ENCODE results near the gene APEH. TPM values are rescaled to one million over a fixed set of nuclear protein-coding genes. Genes with fewer than 3 reads are reported as not detected.

The APEH gene
- total and polyA plus RNA-seq, 10 of the 15 experiments (the other 5 are each of a cell fraction or from before 2014, with no cell fraction given), result 74.4 to 214 (median 131) TPM

- TF ChIP-seq, protein P1, sequence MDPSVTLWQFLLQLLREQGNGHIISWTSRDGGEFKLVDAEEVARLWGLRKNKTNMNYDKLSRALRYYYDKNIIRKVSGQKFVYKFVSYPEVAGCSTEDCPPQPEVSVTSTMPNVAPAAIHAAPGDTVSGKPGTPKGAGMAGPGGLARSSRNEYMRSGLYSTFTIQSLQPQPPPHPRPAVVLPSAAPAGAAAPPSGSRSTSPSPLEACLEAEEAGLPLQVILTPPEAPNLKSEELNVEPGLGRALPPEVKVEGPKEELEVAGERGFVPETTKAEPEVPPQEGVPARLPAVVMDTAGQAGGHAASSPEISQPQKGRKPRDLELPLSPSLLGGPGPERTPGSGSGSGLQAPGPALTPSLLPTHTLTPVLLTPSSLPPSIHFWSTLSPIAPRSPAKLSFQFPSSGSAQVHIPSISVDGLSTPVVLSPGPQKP (IDR thresholded peaks at IDR 0.05; ENCODE audit: low read depth, low read length), result no peak
Observed at GRCh38 chr3:49662720-49663413, 11.3 kb upstream of the APEH start (continued).

DNA sequence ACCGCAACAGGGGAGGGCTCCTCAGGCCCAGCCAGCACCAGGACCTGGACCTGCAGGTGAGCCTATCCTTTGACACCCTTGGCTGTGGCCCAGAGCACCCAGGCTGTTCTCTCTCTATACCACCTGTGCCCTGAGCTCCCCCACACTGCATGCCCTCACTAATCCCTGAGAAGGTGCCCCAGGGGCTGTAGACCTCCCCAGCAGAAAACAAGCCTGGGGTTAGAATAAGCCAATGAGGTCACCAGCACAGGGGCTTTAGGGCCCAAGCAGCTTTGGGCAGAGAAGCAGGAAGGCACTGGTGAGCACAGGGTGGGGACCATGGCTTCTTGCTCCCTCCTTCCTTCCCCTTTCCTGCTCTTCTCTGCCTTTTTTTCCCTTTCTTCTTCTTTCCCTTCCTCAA lies 10.3 kb upstream of the APEH start:
- H3K9ac ChIP-seq (ENCODE audit: control insufficient read depth, insufficient read depth, low read length), result no peak overlapping the region
- no peaks in the 10 kb centered on the region for H3K79me2 ChIP-seq (ENCODE audit: control insufficient read depth, insufficient read depth, low read length)
- H3K27me3 ChIP-seq (replicated peaks in 1 of 2; ENCODE audit: control insufficient read depth in 2 of 2, insufficient read depth in 2 of 2, low read length in 1 of 2), result no peaks in the 10 kb centered on the region
- in situ Hi-C loops (cut with MboI) (no loop called here), intact Hi-C loops (cut with micrococcal nuclease; ENCODE audit: unreplicated experiment) (no loop called here)
- H3K27ac ChIP-seq (ENCODE audit: control insufficient read depth, insufficient read depth), result no peak overlapping the region
- DNase-seq (ENCODE audit: low read depth, low spot score) (no peak), FAIRE-seq (no peak), ATAC-seq (no peak)
- POLR2A ChIA-PET, result no interaction called here
- WGBS (ENCODE audit: insufficient coverage, insufficient replicate concordance, low lambda C conversion rate, missing lambda C conversion rate), result 38% methylated on average over 1 of the region's 1 CpG
- H4K20me1 ChIP-seq (ENCODE audit: control insufficient read depth, insufficient read depth), result no peaks in the 10 kb centered on the region
- no peak overlapping the region for H3K4me2 ChIP-seq (ENCODE audit: control insufficient read depth, insufficient read depth)
- H3K36me3 ChIP-seq (ENCODE audit: control insufficient read depth in 2 of 2, insufficient read depth in 2 of 2, low read length in 1 of 2), result no peaks in the 10 kb centered on the region
- RAD21 ChIA-PET (ENCODE audit: unreplicated experiment), result interaction anchor here (1.0 kb wide), 1 partner anchor 124 kb away, joined by 5 read pairs; no protein-coding TSS in a partner anchor
- SMC1A ChIA-PET (ENCODE audit: uncharacterized antibody, unreplicated experiment), result interaction anchor here (0.6 kb wide), 1 partner anchor 86 kb away, joined by 3 read pairs; no protein-coding TSS in a partner anchor
- no peaks in the 10 kb centered on the region for H3K9me3 ChIP-seq (replicated peaks; ENCODE audit: control insufficient read depth, insufficient read depth, low read length)
- H3K4me1 ChIP-seq (ENCODE audit: control insufficient read depth, insufficient read depth, low read length), result no peaks in the 10 kb centered on the region
- no peak overlapping the region for H3K4me3 ChIP-seq
- BruUV-seq (replicated peaks), result no TSS peak
- H2AFZ ChIP-seq (ENCODE audit: control insufficient read depth, low read depth, low read length), result no peak overlapping the region
- CTCF ChIA-PET, result interaction anchor here (1.0 to 1.9 kb wide), 2 partner anchors 8 to 124 kb away, joined by 3 to 8 read pairs; no protein-coding TSS in a partner anchor
- TF ChIP-seq RBBP5 (conservative IDR thresholded peaks at IDR 0.05), result no peak
- TF ChIP-seq PRDM15 (CRISPR knock-in tag; IDR thresholded peaks at IDR 0.05), result no peak
- TF ChIP-seq RB1 (IDR thresholded peaks at IDR 0.05; ENCODE audit: borderline replicate concordance), result no peak
- no peak for TF ChIP-seq EED (IDR thresholded peaks at IDR 0.05; ENCODE audit: low read depth)
- TF ChIP-seq BACH1 (IDR thresholded peaks at IDR 0.05; ENCODE audit: borderline replicate concordance), result no peak
- no peak for TF ChIP-seq EGR1 (IDR thresholded peaks at IDR 0.05; ENCODE audit: borderline replicate concordance in 1 of 2, low read depth in 2 of 2, low read length in 2 of 2)
- no peak for TF ChIP-seq NFIC (IDR thresholded peaks at IDR 0.05; ENCODE audit: low read depth, low read length)
- TF ChIP-seq IRF5 (IDR thresholded peaks at IDR 0.05; ENCODE audit: borderline replicate concordance), result no peak
- TF ChIP-seq MTA3 (IDR thresholded peaks at IDR 0.05; ENCODE audit: borderline replicate concordance, low read length), result no peak
- no peak for TF ChIP-seq SMAD5 (IDR thresholded peaks at IDR 0.05; ENCODE audit: low read depth)
- TF ChIP-seq STAT3 (IDR thresholded peaks at IDR 0.05; ENCODE audit: low read depth, low read length), result no peak
- no peak for TF ChIP-seq E2F4 (IDR thresholded peaks at IDR 0.05; ENCODE audit: low read depth, low read length)
- TF ChIP-seq CHD4 (IDR thresholded peaks at IDR 0.05), result no peak
- TF ChIP-seq CBFB (IDR thresholded peaks at IDR 0.05; ENCODE audit: low read depth), result no peak

Measured in GM12878 (cell line).